ENCODE measurements around the gene CALML3. TPM values are rescaled to one million over a fixed set of nuclear protein-coding genes. Genes with fewer than 3 reads are reported as not detected.
"Not testable (repeated sequence)": the region's sequence is repeated elsewhere in the genome, so short reads cannot be mapped to it uniquely, and the experiment has no call there.

Gene CALML3
- not detected for total RNA-seq

DNA sequence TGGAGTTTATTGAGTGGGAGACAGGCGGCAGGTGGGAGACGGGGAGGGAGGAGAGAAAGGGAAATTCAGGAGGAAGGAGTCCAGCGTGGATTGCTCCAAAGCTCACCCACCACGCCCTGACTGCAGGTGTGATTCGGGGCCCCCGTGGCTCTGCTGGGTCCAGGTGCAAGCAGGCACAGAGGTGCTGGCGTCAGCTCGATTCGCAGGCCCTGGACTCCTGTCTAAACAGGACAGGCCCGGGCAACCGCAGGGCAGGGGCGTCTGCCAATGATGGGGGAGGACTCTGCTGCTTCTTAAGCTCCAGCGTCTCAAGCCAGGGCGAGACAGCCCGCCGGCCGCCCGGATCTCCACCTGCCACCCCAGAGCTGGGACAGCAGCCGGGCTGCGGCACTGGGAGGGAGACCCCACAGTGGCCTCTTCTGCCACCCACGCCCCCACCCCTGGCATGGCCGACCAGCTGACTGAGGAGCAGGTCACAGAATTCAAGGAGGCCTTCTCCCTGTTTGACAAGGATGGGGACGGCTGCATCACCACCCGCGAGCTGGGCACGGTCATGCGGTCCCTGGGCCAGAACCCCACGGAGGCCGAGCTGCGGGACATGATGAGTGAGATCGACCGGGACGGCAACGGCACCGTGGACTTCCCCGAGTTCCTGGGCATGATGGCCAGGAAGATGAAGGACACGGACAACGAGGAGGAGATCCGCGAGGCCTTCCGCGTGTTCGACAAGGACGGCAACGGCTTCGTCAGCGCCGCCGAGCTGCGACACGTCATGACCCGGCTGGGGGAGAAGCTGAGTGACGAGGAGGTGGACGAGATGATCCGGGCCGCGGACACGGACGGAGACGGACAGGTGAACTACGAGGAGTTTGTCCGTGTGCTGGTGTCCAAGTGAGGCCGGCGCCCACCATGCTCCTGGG lies at the start of gene CALML3:
CALML3 (plus strand) TSS at position 321 of the 920 bp plus-strand sequence; CDS start at position 446, 125 bp downstream.
- H3K4me3 ChIP-seq = no peak within 1 kb of the TSS

DNA sequence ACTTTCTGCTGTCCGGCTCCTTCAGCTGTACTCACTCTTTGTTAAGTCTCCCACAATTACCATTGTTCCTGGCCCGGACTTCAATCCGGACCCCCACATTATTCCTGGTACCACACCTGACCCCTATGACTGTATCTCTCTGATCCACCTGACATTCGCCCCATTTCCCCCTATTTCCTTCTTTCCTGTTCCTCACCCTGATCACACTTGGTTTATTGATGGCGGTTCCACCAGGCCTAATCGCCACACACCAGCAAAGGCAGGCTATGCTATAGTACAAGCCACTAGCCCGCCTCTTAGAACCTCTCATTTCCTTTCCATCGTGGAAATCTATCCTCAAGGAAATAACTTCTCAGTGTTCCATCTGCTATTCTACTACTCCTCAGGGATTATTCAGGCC lies 49.7 kb upstream of the CALML3 start:
- H3K9me3 ChIP-seq; H3K36me3 ChIP-seq; H3K27ac ChIP-seq; H3K4me3 ChIP-seq; DNase-seq (ENCODE audit: low spot score); H3K4me1 ChIP-seq; H3K27me3 ChIP-seq: not testable (repeated sequence)

More for the DNA sequence above, at the start of gene CALML3:
- Histone ChIP-seq H3K36me3 (no peaks in the 10 kb centered on the region), H3K27ac (no peak within 1 kb of the TSS), H3K4me1 (no peaks in the 10 kb centered on the region), H3K9me3 (no peaks in the 10 kb centered on the region), H3K27me3 (no peaks in the 10 kb centered on the region)
- TF ChIP-seq, protein P1, sequence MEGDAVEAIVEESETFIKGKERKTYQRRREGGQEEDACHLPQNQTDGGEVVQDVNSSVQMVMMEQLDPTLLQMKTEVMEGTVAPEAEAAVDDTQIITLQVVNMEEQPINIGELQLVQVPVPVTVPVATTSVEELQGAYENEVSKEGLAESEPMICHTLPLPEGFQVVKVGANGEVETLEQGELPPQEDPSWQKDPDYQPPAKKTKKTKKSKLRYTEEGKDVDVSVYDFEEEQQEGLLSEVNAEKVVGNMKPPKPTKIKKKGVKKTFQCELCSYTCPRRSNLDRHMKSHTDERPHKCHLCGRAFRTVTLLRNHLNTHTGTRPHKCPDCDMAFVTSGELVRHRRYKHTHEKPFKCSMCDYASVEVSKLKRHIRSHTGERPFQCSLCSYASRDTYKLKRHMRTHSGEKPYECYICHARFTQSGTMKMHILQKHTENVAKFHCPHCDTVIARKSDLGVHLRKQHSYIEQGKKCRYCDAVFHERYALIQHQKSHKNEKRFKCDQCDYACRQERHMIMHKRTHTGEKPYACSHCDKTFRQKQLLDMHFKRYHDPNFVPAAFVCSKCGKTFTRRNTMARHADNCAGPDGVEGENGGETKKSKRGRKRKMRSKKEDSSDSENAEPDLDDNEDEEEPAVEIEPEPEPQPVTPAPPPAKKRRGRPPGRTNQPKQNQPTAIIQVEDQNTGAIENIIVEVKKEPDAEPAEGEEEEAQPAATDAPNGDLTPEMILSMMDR (IDR thresholded peaks at IDR 0.05) = no peak
- DNase-seq (ENCODE audit: low spot score) = no peak

DNA sequence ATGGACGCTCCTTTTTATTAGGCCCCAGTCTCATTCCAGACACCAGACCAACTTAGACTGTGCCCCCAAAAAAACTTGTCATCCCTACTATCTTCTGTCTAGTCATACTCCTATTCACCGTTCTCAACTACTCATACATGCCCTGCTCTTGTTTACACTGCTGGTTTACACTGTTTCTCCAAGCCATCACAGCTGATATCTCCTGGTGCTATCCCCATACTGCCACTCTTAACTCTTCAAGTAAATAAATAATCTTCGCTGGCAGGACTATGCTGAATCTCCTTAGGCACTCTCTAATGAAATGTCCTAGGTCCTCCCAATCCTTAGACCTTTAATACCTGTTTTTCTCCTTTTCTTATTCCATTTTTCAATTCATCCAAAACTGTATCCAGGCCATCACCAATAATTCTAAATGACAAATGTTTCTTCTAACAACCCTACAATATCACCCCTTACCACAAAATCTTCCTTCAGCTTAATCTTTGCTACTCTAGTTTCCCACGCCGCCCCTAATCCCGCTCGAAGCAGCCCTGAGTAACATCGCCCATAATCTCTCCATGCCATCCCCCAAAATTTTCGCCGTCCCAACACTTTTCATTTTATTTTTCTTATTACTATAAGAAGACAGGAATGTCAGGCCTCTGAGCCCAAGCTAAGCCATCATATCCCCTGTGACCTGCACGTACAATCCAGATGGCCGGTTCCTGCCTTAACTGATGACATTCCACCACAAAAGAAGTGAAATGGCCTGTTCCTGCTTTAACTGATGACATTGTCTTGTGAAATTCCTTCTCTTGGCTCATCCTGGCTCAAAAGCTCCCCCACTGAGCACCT lies 48.6 kb upstream of the CALML3 start:
- H3K9me3 ChIP-seq; H3K36me3 ChIP-seq; DNase-seq (ENCODE audit: low spot score); H3K4me1 ChIP-seq; H3K27me3 ChIP-seq; H3K27ac ChIP-seq; H3K4me3 ChIP-seq: not testable (repeated sequence)

DNA sequence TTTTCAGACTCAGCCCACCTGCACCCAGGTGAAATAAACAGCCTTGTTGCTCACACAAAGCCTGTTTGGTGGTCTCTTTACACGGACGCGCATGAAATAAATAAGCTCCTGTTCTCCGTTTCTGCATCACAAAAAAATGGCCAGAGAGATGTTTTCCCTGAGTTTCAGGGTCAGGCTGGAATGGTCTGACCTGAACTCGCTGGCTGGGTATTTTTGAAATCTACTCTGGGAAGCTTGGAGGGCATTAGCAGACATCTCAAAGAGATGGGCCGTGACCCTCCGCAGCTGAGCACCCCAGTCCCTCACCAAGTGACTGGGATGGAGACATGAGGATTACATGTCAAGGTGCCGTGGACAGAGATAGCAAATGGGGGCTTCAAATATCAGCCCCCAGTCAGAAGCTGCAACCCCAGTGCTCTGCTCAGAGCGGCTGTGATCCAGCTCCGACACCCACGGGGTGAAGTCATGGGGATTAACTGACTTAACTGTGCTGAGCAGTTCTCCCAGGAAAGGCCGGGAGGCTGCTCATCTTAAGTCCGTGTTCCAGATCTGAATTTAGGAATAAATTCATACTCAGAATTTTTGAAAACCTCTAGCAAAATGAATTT lies 47.7 kb upstream of the CALML3 start:
- Histone ChIP-seq H3K27me3 (no peaks in the 10 kb centered on the region), H3K36me3 (no peaks in the 10 kb centered on the region), H3K9me3 (no peaks in the 10 kb centered on the region), H3K4me1 (no peaks in the 10 kb centered on the region), H3K4me3 (no peak overlapping the region), H3K27ac (no peak overlapping the region)
- DNase-seq (ENCODE audit: low spot score) = no peak
- TF ChIP-seq, protein P1 (IDR thresholded peaks at IDR 0.05) = no peak

DNA sequence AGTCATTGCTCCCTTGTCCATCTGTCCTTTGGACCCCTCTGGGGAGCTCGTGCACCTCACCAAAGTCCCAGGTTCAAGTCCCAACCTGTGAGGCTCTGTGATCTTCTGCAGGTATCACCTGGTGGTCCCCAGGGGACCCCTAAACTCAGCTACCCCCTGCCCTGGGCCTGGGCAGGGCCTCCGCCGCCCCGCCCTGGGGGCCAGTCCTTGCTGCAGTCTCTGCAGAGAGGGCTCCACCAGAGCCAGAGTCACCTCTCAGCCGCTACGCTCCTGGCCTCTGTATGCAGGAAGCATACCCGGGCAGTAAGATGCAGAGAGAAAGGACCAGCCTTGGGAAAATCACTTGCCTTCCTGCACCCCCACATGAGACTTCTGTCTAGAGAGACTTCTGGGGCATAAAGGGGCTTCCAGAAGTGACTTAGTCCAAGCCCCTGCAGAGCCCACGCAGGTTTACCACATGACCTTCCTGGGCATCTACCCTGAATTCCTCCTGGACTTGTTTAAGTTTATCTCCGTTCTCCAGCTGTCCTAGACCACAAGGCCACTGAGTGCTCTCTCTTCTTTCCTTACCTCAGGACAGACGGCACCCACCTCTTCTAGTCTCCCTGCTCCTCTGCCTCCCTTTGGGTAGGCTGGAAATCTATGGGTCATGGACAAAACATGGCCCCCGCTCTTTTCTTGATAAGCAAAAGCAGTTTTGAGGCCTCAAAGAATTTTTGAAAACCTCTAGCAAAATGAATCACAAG lies 46.6 kb upstream of the CALML3 start:
- Histone ChIP-seq H3K27me3 (no peaks in the 10 kb centered on the region), H3K27ac (no peak overlapping the region), H3K4me3 (no peak overlapping the region), H3K36me3 (no peaks in the 10 kb centered on the region), H3K9me3 (no peaks in the 10 kb centered on the region), H3K4me1 (no peaks in the 10 kb centered on the region)
- DNase-seq (ENCODE audit: low spot score) = no peak
- TF ChIP-seq, protein P1 (IDR thresholded peaks at IDR 0.05) = no peak

DNA sequence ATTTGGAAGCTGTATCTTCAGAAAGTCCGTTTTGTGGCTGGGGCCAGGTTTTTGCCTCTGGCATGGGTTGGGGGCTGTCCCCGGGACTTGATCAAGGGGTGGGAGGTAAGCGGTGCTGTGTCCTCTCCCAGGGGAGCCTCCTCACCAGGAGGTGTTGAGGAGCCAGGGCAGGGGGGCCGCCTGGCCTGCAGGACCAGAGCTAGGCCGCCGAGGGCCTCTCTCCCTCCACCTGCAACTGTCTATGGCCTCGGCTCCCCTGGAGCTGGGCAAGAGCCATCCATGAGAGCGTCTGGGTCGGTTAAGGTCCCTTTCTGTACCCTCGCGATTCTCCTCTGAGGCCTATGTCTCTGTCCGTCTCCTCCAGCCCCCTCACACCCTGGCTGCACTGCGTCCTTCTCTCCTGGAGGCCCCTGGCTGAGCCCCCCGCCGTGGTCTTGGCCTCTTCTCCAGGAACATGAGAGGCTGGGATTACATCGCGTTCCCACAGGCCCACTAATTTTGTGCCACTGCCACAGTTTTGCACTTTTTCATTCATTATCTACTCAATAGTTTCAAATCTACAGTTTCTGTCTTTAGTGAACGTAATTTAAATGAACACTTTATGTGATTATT lies 46.0 kb upstream of the CALML3 start:
- Histone ChIP-seq H3K27ac (no peak overlapping the region), H3K9me3 (no peaks in the 10 kb centered on the region), H3K27me3 (no peaks in the 10 kb centered on the region), H3K36me3 (no peaks in the 10 kb centered on the region), H3K4me3 (no peak overlapping the region), H3K4me1 (no peaks in the 10 kb centered on the region)
- TF ChIP-seq, protein P1 (IDR thresholded peaks at IDR 0.05) = no peak
- no peak for DNase-seq (ENCODE audit: low spot score)
